HepG2 (cell line): ENCODE data around the gene CHMP1A. TPM values are rescaled to one million over a fixed set of nuclear protein-coding genes. Genes with fewer than 3 reads are reported as not detected.

ENCODE experiments used
- AFF4 ChIP-seq: sonication (generic); formaldehyde crosslinking; IDR thresholded peaks from 2 replicates; pipeline ENCODE4 v1.4.0; 2020; ENCODE audit warnings: missing genetic modification reagents
- ATF2 ChIP-seq: sonication (generic); formaldehyde crosslinking; IDR thresholded peaks from 2 replicates; pipeline ENCODE4 v1.4.0; 2020; ENCODE audit warnings: missing genetic modification reagents
- ATF5 ChIP-seq: sonication (generic); formaldehyde crosslinking; IDR thresholded peaks from 2 replicates; pipeline ENCODE4 v1.4.0; 2020; ENCODE audit warnings: mild to moderate bottlenecking, low read depth, missing genetic modification reagents
- KLF13 ChIP-seq: sonication (generic); formaldehyde crosslinking; IDR thresholded peaks from 2 replicates; pipeline ENCODE4 v1.4.0; 2020; ENCODE audit warnings: mild to moderate bottlenecking, missing genetic modification reagents
- ZBTB37 ChIP-seq: sonication (generic); formaldehyde crosslinking; IDR thresholded peaks from 2 replicates; pipeline ENCODE4 v1.4.0; 2020; ENCODE audit warnings: mild to moderate bottlenecking, missing genetic modification reagents
- ZNF263 ChIP-seq: sonication (generic); formaldehyde crosslinking; IDR thresholded peaks from 2 replicates; pipeline ENCODE4 v1.4.0; 2020; ENCODE audit warnings: missing genetic modification reagents
- polyA plus RNA-seq, 8 experiments: library from polyadenylated mRNA; depleted of rRNA in 3 of 8; stranded (reverse) in 7 of 8; unstranded in 1 of 8; fragments of >200 nt; fragmentation: Illumina TruSeq in 4 of 8; extraction: Trizol in 4 of 8; gene quantifications; 2 replicates each; pipeline versions ENCODE4 v1.2.1 to v1.2.3, GENCODE V29; 2011 to 2016; ENCODE audit warnings: low read depth in 4 of 8, missing spikeins in 1 of 8, mixed read lengths in 1 of 8; ENCODE audit not compliant: insufficient read depth in 1 of 8
- total RNA-seq, 5 experiments: library from RNA; depleted of rRNA; stranded (reverse); fragments of >200 nt; fragmentation: Illumina TruSeq; extraction: Trizol; gene quantifications; 2 replicates each; pipeline ENCODE4 v1.2.3, GENCODE V29; 2016; ENCODE audit warnings: low read depth in 1 of 5
- TF ChIP-seq, protein P1 (sequence below): sonication (generic); formaldehyde crosslinking; IDR thresholded peaks from 2 replicates; pipeline ENCODE4 v1.4.0; 2020; ENCODE audit warnings: missing genetic modification reagents, mild to moderate bottlenecking, borderline replicate concordance
- TF ChIP-seq, protein P2 (sequence below): IDR thresholded peaks from 2 replicates; pipeline ENCODE4 v1.6.1; 2016; ENCODE audit warnings: missing compliant biosample characterization, missing genetic modification reagents, borderline replicate concordance
- TF ChIP-seq, protein P3 (sequence below), 2 experiments: IDR thresholded peaks; 2 replicates each; pipeline ENCODE4 v1.6.1; 2011 to 2012; ENCODE audit warnings: low read length in 2 of 2, borderline replicate concordance in 1 of 2, low read depth in 1 of 2, mild to moderate bottlenecking in 1 of 2, moderate library complexity in 1 of 2

CHMP1A gene
- total and polyA plus RNA-seq, 2 of the 13 experiments (the other 11 are each of a cell fraction or from before 2014, with no cell fraction given) = 69.4 to 73.3 TPM

GRCh38 chr16:89624777-89625761, 32.4 kb downstream of the CHMP1A start (continued):
- TF ChIP-seq, protein P1, sequence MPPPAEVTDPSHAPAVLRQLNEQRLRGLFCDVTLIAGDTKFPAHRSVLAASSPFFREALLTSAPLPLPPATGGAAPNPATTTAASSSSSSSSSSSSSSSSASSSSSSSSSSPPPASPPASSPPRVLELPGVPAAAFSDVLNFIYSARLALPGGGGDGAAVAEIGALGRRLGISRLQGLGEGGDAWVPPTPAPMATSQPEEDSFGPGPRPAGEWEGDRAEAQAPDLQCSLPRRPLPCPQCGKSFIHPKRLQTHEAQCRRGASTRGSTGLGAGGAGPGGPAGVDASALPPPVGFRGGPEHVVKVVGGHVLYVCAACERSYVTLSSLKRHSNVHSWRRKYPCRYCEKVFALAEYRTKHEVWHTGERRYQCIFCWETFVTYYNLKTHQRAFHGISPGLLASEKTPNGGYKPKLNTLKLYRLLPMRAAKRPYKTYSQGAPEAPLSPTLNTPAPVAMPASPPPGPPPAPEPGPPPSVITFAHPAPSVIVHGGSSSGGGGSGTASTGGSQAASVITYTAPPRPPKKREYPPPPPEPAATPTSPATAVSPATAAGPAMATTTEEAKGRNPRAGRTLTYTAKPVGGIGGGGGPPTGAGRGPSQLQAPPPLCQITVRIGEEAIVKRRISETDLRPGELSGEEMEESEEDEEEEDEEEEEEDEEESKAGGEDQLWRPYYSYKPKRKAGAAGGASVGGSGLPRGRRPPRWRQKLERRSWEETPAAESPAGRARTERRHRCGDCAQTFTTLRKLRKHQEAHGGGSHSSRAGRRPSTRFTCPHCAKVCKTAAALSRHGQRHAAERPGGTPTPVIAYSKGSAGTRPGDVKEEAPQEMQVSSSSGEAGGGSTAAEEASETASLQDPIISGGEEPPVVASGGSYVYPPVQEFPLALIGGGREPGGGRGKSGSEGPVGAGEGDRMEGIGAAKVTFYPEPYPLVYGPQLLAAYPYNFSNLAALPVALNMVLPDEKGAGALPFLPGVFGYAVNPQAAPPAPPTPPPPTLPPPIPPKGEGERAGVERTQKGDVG (CRISPR knock-in tag) = no peak
- TF ChIP-seq AFF4 (no peak), ATF5 (CRISPR knock-in tag) (no peak), ATF2 (peak; percentile 28; the same call in 1 of the 2 replicates), ZNF263 (peak; percentile 90), KLF13 (CRISPR knock-in tag) (no peak), ZBTB37 (CRISPR knock-in tag) (no peak)
- TF ChIP-seq, protein P2, sequence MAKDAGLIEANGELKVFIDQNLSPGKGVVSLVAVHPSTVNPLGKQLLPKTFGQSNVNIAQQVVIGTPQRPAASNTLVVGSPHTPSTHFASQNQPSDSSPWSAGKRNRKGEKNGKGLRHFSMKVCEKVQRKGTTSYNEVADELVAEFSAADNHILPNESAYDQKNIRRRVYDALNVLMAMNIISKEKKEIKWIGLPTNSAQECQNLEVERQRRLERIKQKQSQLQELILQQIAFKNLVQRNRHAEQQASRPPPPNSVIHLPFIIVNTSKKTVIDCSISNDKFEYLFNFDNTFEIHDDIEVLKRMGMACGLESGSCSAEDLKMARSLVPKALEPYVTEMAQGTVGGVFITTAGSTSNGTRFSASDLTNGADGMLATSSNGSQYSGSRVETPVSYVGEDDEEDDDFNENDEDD (CRISPR knock-in tag) = 0 out of 2 replicates have a peak, but pooled peaks have one; percentile 5
- TF ChIP-seq, protein P3, sequence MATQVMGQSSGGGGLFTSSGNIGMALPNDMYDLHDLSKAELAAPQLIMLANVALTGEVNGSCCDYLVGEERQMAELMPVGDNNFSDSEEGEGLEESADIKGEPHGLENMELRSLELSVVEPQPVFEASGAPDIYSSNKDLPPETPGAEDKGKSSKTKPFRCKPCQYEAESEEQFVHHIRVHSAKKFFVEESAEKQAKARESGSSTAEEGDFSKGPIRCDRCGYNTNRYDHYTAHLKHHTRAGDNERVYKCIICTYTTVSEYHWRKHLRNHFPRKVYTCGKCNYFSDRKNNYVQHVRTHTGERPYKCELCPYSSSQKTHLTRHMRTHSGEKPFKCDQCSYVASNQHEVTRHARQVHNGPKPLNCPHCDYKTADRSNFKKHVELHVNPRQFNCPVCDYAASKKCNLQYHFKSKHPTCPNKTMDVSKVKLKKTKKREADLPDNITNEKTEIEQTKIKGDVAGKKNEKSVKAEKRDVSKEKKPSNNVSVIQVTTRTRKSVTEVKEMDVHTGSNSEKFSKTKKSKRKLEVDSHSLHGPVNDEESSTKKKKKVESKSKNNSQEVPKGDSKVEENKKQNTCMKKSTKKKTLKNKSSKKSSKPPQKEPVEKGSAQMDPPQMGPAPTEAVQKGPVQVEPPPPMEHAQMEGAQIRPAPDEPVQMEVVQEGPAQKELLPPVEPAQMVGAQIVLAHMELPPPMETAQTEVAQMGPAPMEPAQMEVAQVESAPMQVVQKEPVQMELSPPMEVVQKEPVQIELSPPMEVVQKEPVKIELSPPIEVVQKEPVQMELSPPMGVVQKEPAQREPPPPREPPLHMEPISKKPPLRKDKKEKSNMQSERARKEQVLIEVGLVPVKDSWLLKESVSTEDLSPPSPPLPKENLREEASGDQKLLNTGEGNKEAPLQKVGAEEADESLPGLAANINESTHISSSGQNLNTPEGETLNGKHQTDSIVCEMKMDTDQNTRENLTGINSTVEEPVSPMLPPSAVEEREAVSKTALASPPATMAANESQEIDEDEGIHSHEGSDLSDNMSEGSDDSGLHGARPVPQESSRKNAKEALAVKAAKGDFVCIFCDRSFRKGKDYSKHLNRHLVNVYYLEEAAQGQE (IDR thresholded peaks at IDR 0.05; ENCODE audit: borderline replicate concordance in 1 of 2, low read depth in 1 of 2, low read length in 2 of 2) = no peak
